NAMALWA (cell line): Measurements from ENCODE around the gene OR5H6.
A peak's percentile ranks its signal among the peaks of the same experiment; 100 is the strongest.
"Not testable (repeated sequence)": the region's sequence is repeated elsewhere in the genome, so short reads cannot be mapped to it uniquely, and the experiment has no call there.

ENCODE experiments used
- DNase-seq: peaks from one replicate; pipeline ENCODE4 v3.0.0-alpha.2; 2015; ENCODE audit warnings: low spot score

The OR5H6 gene

GRCh38 chr3:98263944-98264343, at the start of gene OR5H6:
Gene OR5H6 (plus strand): TSS chr3:98264244. CDS start chr3:98264333, 89 bp downstream.
- no peak for DNase-seq

- no peak for DNase-seq
Observed at GRCh38 chr3:98215051-98215450, 49.0 kb upstream of the OR5H6 start.

- DNase-seq: no peak
Observed at GRCh38 chr3:98223907-98224672, 40.0 kb upstream of the OR5H6 start.

- peak; percentile 17 for DNase-seq
Observed at GRCh38 chr3:98232489-98232888, 31.6 kb upstream of the OR5H6 start.

- peak; percentile 19 for DNase-seq
Observed at GRCh38 chr3:98233468-98233867, 30.6 kb upstream of the OR5H6 start.

GRCh38 chr3:98240131-98240530, 23.9 kb upstream of the OR5H6 start:
- DNase-seq: no peak

GRCh38 chr3:98242155-98242554, 21.9 kb upstream of the OR5H6 start:
- no peak for DNase-seq

GRCh38 chr3:98243843-98244242, 20.2 kb upstream of the OR5H6 start:
- DNase-seq: no peak

- no peak for DNase-seq
Observed at GRCh38 chr3:98246142-98246541, 17.9 kb upstream of the OR5H6 start.

- not testable (repeated sequence) for DNase-seq
Observed at GRCh38 chr3:98256026-98256425, 8.0 kb upstream of the OR5H6 start.

GRCh38 chr3:98259707-98260106, 4.3 kb upstream of the OR5H6 start:
- DNase-seq: peak; percentile 34

- DNase-seq: no peak
Observed at GRCh38 chr3:98262046-98262445, 2.0 kb upstream of the OR5H6 start.

- no peak for DNase-seq
Observed at GRCh38 chr3:98269846-98270245, 5.8 kb downstream of the OR5H6 start.

- DNase-seq: no peak
Observed at GRCh38 chr3:98272126-98272525, 8.1 kb downstream of the OR5H6 start.

- DNase-seq: no peak
Observed at GRCh38 chr3:98274914-98275313, 10.9 kb downstream of the OR5H6 start.

GRCh38 chr3:98282205-98282604, 18.2 kb downstream of the OR5H6 start, which contains the start of gene OR5H2:
Gene OR5H2 (plus strand): TSS chr3:98282505. CDS start chr3:98282903, 398 bp downstream.
- no peak for DNase-seq

- no peak for DNase-seq
Observed at GRCh38 chr3:98290916-98291315, 26.9 kb downstream of the OR5H6 start.

- DNase-seq: no peak
Observed at GRCh38 chr3:98291332-98291957, 27.4 kb downstream of the OR5H6 start.
